PC-9 (cell line): Measurements from ENCODE around the gene LOXL1. TPM values are rescaled to one million over a fixed set of nuclear protein-coding genes. Genes with fewer than 3 reads are reported as not detected.

Experiments used
- BruUV-seq: library from RNA; stranded (reverse); fragments of 400-500 nt; replicated peaks from 2 replicates; lab custom pipeline; 2021; lab: Mats Ljungman, UMichigan
- CTCF ChIA-PET: fragments of 300-600 bp; sonication (Branson Sonifier 250); formaldehyde crosslinking; loops from one replicate; lab custom pipeline; 2022; ENCODE audit warnings: antibody characterized with exemption; lab: Charles Lee
- POLR2A ChIA-PET: fragments of 300-600 bp; sonication (Branson Sonifier 250); formaldehyde crosslinking; loops from one replicate; lab custom pipeline; 2022; ENCODE audit warnings: antibody characterized with exemption; ENCODE audit not compliant: unreplicated experiment; lab: Charles Lee
- DNase-seq, 2 experiments: peaks; one replicate each; pipeline versions ENCODE4 v3.0.0 to v3.0.0-alpha.2; 2015 to 2022; ENCODE audit warnings: mixed read lengths in 1 of 2
- H2AFZ ChIP-seq: fragments of 200-600 bp; sonication (generic); 2 replicates; pipeline ENCODE4 v1.8.1; 2017; ENCODE audit warnings: antibody characterized with exemption
- H3F3A ChIP-seq: fragments of 200-600 bp; sonication (generic); 2 replicates; pipeline ENCODE4 v1.8.1; 2017; ENCODE audit warnings: antibody characterized with exemption, mild to moderate bottlenecking, low read depth; ENCODE audit not compliant: insufficient read depth
- H3K27ac ChIP-seq: fragments of 200-600 bp; sonication (generic); 2 replicates; pipeline ENCODE4 v1.6.1; 2016; ENCODE audit warnings: mixed run types
- H3K27me3 ChIP-seq: fragments of 200-600 bp; sonication (generic); 2 replicates; pipeline ENCODE4 v1.6.1; 2016; ENCODE audit warnings: low read depth, mixed run types; ENCODE audit not compliant: insufficient read depth
- H3K36me3 ChIP-seq: fragments of 200-600 bp; sonication (generic); 2 replicates; pipeline ENCODE4 v1.6.1; 2016; ENCODE audit warnings: low read depth, mixed run types
- H3K4me1 ChIP-seq: fragments of 200-600 bp; sonication (generic); replicated peaks from 2 replicates; pipeline ENCODE4 v1.6.1; 2016; ENCODE audit warnings: mixed run types; ENCODE audit not compliant: insufficient read depth
- H3K4me2 ChIP-seq: fragments of 200-600 bp; sonication (generic); 2 replicates; pipeline ENCODE4 v1.6.1; 2017; ENCODE audit warnings: mixed run types
- H3K4me3 ChIP-seq: fragments of 200-600 bp; sonication (generic); 2 replicates; pipeline ENCODE4 v1.6.1; 2016; ENCODE audit warnings: mixed run types
- H3K79me2 ChIP-seq: fragments of 200-600 bp; sonication (generic); 2 replicates; pipeline ENCODE4 v1.6.1; 2017; ENCODE audit warnings: low read depth, mixed run types
- H3K9me2 ChIP-seq: fragments of 200-600 bp; sonication (generic); 2 replicates; pipeline ENCODE4 v1.8.1; 2017; ENCODE audit warnings: mild to moderate bottlenecking; ENCODE audit not compliant: insufficient read depth
- H3K9me3 ChIP-seq: fragments of 200-600 bp; sonication (generic); 2 replicates; pipeline ENCODE4 v1.8.1; 2016; ENCODE audit warnings: low read depth; ENCODE audit not compliant: insufficient read depth
- H4K20me1 ChIP-seq: fragments of 200-600 bp; sonication (generic); 2 replicates; pipeline ENCODE4 v1.8.1; 2017; ENCODE audit not compliant: insufficient read depth
- EZH2 ChIP-seq: fragments of 200-600 bp; sonication (generic); IDR thresholded peaks from 2 replicates; pipeline ENCODE4 v1.8.0; 2017; ENCODE audit warnings: antibody characterized with exemption, low read depth
- intact Hi-C: fragments of 100-400 bp; cut with micrococcal nuclease; formaldehyde crosslinking; loops from one replicate; pipeline ENCODE4 v1.10.0; 2022; ENCODE audit not compliant: unreplicated experiment
- total RNA-seq: library from RNA; stranded (reverse); gene quantifications from 2 replicates; pipeline ENCODE4 v1.2.3, GENCODE V29; 2021
- TF ChIP-seq, protein P1 (sequence below): fragments of 200-600 bp; sonication (generic); conservative IDR thresholded peaks from 2 replicates; pipeline ENCODE4 v1.6.1; 2017; ENCODE audit warnings: mixed run types, antibody characterized with exemption, mild to moderate bottlenecking, moderate library complexity

Gene LOXL1
- total RNA-seq, 1 experiment from 2014 or later = 50.7 TPM

DNA sequence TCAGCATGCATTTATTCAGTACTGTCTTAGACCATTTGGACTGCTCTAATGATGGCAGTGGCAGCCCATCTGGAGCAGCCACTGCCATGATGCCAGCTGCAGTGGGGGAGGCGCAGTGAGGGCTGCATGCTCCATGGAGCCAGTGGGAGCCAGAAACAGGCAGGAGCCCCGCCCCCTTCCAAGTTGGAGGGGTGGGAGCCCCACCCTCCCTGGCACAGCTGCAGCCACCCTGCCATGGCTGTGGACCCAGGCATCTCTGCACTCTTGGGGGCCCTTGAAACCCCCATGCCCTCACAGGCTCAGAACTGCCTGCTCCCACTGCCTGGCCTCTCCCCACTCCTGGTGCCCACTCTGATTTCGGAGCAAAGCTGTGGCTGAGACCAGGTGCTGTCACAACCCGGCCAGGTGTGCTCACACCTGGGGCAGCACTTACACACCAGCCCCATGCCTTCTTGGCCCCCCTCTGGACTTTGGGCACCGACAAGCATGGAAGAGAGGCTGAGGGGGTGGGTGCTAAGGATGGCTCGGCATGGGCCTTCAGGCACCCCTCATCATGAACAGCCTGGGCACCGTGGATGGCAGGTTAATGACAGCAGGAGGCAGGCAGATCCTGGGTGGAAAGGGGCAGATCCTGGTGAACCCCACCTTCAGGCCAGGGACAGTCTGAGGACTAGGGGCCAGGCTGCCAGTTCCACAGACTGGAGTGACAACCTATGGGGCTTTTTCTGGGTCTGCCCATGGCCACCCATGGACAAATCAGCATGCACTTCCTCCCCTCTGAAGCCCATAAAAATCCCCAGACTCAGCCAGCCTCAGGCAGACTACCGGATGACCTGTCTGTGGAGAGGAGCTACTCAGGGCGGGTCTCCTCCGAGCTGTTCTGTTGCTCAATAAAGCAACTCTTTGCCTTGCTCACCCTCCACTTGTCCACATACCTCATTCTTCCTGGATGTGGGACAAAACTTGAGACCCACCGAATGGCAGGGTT is 34.6 kb upstream of the LOXL1 start:
- TF ChIP-seq EZH2 = no peak
- TF ChIP-seq, protein P1, sequence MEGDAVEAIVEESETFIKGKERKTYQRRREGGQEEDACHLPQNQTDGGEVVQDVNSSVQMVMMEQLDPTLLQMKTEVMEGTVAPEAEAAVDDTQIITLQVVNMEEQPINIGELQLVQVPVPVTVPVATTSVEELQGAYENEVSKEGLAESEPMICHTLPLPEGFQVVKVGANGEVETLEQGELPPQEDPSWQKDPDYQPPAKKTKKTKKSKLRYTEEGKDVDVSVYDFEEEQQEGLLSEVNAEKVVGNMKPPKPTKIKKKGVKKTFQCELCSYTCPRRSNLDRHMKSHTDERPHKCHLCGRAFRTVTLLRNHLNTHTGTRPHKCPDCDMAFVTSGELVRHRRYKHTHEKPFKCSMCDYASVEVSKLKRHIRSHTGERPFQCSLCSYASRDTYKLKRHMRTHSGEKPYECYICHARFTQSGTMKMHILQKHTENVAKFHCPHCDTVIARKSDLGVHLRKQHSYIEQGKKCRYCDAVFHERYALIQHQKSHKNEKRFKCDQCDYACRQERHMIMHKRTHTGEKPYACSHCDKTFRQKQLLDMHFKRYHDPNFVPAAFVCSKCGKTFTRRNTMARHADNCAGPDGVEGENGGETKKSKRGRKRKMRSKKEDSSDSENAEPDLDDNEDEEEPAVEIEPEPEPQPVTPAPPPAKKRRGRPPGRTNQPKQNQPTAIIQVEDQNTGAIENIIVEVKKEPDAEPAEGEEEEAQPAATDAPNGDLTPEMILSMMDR = no peak
- H3K79me2 ChIP-seq = no peaks in the 10 kb centered on the region
- no TSS peak for BruUV-seq
- H2AFZ ChIP-seq = no peak overlapping the region
- no peak overlapping the region for H3K4me2 ChIP-seq
- ChIA-PET POLR2A (no interaction called here), CTCF (no interaction called here)
- no peak overlapping the region for H3K27ac ChIP-seq
- H4K20me1 ChIP-seq = no peaks in the 10 kb centered on the region
- peaks cover 43% of the 10 kb centered on the region for H3K27me3 ChIP-seq
- H3K4me1 ChIP-seq = peaks cover under 1% of the 10 kb centered on the region
- H3K9me3 ChIP-seq = no peaks in the 10 kb centered on the region
- intact Hi-C loops = no loop called here
- DNase-seq = no peak
- no peak overlapping the region for H3K4me3 ChIP-seq
- H3K36me3 ChIP-seq = no peaks in the 10 kb centered on the region
- no peaks in the 10 kb centered on the region for H3K9me2 ChIP-seq
- peaks cover under 1% of the 10 kb centered on the region; the same call in 1 of the 2 replicates for H3F3A ChIP-seq

DNA sequence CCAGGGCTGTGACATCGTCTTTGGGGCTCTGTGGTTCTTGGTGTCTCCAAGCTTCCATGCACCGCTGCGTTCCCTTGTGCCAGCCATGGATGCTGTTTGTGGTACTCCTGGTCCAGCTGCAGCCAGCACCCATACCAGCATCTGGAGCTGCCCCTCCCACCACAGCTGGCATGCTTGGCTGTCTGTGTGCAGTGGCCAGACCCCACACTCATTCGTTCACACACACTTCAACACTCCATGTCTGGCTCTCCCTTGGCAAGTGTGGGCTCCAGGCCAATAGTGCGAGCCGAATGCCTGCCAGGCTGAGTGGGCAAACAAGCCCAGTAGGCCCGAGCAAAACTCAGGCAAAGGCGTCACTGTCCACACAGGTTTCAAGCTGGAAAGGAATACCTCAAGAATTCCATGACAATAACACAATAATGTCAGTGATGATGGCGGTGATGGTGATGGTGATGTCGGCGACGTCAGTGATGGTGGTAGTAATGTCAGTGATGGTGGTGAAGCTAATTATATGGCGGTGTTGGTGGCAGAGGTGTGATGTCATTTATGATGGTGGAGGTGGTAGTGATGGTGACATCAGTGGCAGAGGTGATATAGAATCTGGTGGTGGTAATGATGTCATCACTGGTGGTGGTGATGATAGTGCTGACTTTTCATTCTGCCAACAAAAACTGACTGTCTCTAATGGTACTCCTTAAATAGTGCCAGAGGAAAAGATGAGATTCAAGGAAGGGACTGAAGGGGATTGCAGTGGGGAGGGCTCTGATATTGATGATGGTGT is 33.6 kb upstream of the LOXL1 start:
- TF ChIP-seq, protein P1 = no peak
- no peak for TF ChIP-seq EZH2

DNA sequence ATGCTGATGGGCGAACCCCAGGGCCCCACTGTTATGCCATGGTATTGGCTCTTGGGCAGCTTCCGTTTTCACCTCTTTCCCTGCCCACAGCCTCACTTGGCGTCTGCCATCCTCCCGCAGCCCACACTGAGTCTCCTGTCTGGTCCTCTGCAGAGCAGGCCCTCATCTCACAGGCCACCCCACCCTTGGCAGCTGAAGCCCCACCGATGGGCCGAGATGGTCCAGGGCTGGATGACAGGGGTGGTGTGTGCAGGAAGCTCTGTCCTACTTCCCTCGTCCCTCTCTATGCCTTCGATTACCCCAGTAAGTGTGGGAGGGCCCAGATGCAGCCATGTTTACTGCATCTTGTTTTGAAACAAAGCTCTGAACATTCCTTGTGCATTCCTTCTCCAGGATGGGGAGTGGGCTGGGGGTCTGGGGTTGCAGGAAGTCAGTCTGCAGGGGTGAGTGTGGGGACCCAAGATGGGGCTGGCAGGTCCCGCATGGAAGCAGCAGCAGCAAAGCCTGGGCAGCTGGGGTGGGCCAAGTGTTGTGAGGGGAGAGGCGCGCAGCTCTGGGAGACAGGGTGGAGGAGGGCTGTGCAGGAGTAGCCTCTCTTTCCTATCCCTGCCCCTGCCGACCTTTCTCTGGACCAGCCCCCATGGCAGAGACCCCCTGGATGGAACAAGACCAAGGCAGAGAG is 32.0 kb upstream of the LOXL1 start:
- TF ChIP-seq, protein P1 = no peak
- TF ChIP-seq EZH2 = no peak
- BruUV-seq = no TSS peak
- no peaks in the 10 kb centered on the region for H3K79me2 ChIP-seq
- H3K36me3 ChIP-seq = no peaks in the 10 kb centered on the region
- DNase-seq = no peak
- H3K9me3 ChIP-seq = no peaks in the 10 kb centered on the region
- ChIA-PET POLR2A (no interaction called here), CTCF (no interaction called here)
- H3K9me2 ChIP-seq = no peaks in the 10 kb centered on the region
- peaks cover 21% of the 10 kb centered on the region for H3K27me3 ChIP-seq
- H4K20me1 ChIP-seq = no peaks in the 10 kb centered on the region
- H3F3A ChIP-seq = peaks cover 7% of the 10 kb centered on the region; the same call in 1 of the 2 replicates
- H2AFZ ChIP-seq = no peak overlapping the region
- H3K4me2 ChIP-seq = no peak overlapping the region
- peaks cover 18% of the 10 kb centered on the region for H3K4me1 ChIP-seq
- H3K4me3 ChIP-seq = no peak overlapping the region
- intact Hi-C loops = no loop called here
- no peak overlapping the region for H3K27ac ChIP-seq

More for the DNA sequence above, 33.6 kb upstream of the LOXL1 start:
- CTCF ChIA-PET = no interaction called here
- no TSS peak for BruUV-seq
- intact Hi-C loops = no loop called here
- Histone ChIP-seq H3K9me2 (no peaks in the 10 kb centered on the region), H3K9me3 (no peaks in the 10 kb centered on the region), H3K27me3 (peaks cover 35% of the 10 kb centered on the region), H3K4me3 (no peak overlapping the region), H3K27ac (no peak overlapping the region), H4K20me1 (no peaks in the 10 kb centered on the region), H3K79me2 (no peaks in the 10 kb centered on the region), H3K4me1 (peaks cover 9% of the 10 kb centered on the region), H3K36me3 (no peaks in the 10 kb centered on the region), H2AFZ (no peak overlapping the region), H3K4me2 (no peak overlapping the region), H3F3A (peaks cover 7% of the 10 kb centered on the region; the same call in 1 of the 2 replicates)
- no peak for DNase-seq
- POLR2A ChIA-PET = no interaction called here
